HG02798 (cell line): ENCODE measurements around the gene GPD1.

ENCODE experiments used
- ATAC-seq: cut with Tn5 transposase; IDR thresholded peaks from one replicate; pipeline ENCODE4 v1.9.1; 2021; ENCODE audit warnings: mild to moderate bottlenecking; ENCODE audit not compliant: unreplicated experiment, poor library complexity

Gene GPD1

GRCh38 chr12:50103767-50104321 lies at the start of gene GPD1:
Gene GPD1, plus strand, starts transcription at chr12:50104008. Its CDS starts 43 bp downstream, at chr12:50104051.
- no peak for ATAC-seq

DNA sequence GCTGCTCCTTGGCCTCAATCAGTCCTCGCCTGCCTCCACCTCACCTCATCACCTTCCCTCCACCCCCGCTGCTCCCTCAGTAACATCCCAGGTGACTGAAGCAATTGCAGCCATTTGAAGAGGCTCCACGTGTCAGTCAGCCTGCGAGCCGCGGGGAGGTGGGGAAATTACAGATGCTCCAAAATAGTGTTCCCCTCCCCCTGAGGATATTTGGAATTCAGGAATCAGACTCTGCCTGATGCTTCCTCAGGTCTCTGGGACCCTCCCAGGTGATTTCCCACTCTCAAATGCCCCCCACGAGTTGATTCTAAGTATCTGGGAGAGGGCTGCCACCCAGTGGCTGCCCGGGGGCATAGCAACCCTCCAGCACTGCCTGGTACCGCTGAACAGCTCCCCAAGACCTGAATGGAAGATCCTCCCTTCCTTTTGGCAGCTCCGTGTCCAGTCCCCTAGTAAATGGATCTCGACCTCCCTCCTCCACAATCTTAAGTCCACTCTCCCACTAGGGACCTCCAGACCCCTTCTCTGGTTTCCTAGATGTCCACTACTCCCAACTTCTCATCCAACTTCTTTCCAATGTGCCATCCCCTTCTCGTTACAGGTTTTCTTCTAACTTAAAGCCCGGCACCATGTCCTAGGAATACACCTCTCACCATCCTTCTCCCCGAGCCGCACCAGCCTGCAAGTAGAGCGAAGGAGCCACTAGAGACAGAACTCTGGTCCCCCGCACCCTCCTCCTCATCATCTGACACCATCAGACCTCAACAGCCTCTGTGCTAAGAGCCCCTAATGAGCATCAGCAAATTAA lies 47.8 kb upstream of the GPD1 start:
- peak; percentile 52 for ATAC-seq

DNA sequence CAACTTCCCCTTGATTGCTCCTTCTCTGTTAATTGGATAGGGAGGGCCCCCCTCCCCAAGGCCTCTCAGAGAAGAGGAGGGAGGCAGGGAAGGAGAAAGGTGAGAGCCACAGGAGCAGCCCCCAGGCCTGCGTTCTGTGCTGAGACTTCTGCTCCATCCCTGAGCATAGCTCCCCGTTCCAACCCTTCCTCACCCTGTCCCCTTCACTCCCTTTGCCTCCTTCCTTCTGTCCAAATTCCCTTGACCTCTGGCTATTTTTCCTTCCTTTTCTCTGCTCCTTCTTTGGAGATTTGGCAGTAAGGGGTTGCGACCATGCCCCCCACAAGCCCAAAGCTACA lies 47.2 kb upstream of the GPD1 start:
- no peak for ATAC-seq

- ATAC-seq, result peak; percentile 32
These were observed 46.6 kb upstream of the GPD1 start, which contains the start of gene ASIC1 for GRCh38 chr12:50057000-50057841. Gene ASIC1, plus strand, starts transcription at chr12:50057596. Its CDS starts 1,171 bp downstream, at chr12:50058767.

- ATAC-seq, result no peak
These were observed 45.7 kb upstream of the GPD1 start for GRCh38 chr12:50057896-50058670.

DNA sequence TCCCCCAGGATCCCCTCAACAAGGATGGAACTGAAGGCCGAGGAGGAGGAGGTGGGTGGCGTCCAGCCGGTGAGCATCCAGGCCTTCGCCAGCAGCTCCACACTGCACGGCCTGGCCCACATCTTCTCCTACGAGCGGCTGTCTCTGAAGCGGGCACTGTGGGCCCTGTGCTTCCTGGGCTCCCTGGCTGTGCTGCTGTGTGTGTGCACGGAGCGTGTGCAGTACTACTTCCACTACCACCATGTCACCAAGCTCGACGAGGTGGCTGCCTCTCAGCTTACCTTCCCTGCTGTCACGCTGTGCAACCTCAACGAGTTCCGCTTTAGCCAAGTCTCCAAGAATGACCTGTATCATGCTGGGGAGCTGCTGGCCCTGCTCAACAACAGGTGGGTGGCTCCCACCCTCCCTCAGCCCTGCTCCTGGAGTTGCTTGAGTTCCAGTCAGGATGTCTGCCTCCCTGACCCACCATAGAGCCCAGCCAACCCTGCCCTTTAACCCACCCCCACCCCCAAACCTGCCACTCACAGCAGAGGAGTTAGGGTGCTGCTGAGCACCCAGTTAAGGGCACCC lies 45.0 kb upstream of the GPD1 start:
- no peak for ATAC-seq

GRCh38 chr12:50059440-50060119 lies 44.2 kb upstream of the GPD1 start:
- no peak for ATAC-seq

DNA sequence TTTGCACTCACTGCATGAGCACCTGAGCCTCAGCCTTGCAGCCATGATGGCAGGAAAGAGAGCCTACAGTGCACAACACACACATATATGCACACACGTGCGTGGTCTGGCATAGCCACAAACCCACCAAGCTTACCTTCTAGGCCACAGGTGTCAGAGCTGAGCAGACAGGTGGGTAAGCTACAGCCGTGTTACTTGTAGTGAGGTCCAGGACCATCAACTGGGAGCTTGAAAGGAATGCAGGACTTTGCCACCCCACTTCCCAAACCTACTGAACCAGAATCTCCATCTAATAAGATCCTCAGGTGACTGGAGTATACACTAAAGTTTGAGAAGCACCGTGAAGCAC lies 43.7 kb upstream of the GPD1 start:
- no peak for ATAC-seq

DNA sequence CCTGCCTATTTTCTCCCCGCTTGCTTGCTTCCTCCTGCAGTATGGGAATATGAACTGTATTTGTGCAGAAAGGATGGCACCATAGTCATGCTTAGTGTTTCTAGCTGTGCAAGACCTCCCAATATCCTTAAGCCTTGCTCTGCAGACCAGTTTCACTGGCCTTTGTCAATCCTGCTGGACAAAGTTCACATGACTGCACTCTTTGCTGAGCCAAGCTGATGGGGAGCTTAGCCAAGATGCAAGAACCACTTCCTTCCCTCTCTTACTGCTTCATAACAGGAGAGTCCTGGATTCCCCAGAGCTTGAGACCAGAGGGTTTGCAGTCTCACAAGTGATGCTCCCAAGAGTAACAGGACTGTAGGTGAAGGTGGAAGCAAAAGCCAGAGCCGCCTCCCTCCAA lies 42.6 kb upstream of the GPD1 start:
- no peak for ATAC-seq

DNA sequence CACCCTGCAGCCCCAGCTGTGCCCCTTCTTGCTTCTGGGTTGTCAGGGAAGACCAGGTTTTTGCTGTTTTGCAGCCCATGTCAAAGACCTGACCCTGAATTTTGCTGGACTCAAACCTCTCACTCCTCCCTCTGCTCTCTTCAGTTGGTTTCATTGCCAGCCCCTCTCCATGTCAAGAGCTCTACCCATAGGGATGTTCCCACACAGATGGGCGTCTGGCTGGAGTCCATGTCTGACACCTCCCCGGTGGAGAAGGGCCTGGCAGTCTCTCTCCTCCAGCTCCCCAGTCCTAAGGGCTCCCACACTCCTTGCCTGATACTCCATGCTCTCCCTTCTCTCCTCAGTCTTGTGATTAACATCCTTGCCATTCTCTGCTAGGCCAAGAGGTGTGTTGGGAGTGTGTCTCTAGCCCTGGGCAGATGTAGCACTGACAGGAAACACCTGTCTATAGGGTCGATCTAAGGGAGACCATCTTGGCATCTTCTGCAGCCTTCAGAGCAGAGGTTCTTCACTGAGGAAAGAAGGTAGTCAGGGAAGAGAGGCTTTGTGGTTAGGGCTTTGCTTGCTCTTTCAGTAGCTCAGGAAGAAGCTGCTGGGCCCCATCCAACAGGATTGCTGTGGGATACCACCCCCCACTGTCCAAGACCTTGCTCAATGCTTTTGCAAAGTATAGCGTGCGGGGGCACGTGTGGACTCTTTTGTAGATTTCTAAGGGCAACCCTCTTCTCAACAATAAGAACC lies 41.7 kb upstream of the GPD1 start:
- ATAC-seq, result no peak

DNA sequence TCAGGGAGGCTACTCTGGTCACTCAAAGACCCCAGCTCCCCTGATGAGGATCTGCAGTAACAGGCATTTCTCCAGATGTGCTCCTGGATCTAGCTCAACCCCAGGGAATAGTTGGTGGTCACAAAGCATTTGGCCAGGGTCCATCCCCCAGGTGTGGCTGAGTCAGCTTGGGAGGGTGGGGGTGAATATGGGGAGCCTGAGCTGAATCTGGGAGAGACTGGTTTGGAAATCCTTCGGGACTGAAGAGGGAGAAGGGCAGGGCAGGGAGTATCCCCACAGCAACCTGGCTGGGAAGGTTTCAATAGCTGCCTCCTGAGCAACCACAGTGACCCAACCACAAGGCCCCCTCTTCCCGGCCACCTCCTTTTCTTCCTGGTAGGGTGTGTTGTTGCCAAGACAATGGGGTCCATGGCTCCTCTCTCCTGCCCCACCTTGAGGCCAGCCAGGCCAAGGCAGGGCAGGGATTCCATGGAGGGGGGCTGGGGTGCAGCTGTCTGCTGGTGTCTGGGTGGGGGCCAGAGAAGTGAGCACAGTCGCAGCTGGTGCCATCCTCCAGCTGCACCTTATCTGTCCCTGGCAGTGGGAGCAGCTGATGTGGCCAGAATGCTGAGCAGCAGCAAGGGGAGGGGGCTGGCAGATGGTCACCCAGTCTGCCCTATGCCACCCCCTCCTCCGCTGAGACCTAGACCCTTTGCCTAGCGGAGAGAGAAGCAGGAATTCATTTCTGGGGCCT lies 40.9 kb upstream of the GPD1 start:
- ATAC-seq, result no peak

GRCh38 chr12:50065726-50066310 lies 38.0 kb upstream of the GPD1 start:
- ATAC-seq, result no peak

- no peak for ATAC-seq
These were observed 37.4 kb upstream of the GPD1 start for GRCh38 chr12:50066402-50066801.

GRCh38 chr12:50069069-50069468 lies 34.7 kb upstream of the GPD1 start:
- no peak for ATAC-seq

DNA sequence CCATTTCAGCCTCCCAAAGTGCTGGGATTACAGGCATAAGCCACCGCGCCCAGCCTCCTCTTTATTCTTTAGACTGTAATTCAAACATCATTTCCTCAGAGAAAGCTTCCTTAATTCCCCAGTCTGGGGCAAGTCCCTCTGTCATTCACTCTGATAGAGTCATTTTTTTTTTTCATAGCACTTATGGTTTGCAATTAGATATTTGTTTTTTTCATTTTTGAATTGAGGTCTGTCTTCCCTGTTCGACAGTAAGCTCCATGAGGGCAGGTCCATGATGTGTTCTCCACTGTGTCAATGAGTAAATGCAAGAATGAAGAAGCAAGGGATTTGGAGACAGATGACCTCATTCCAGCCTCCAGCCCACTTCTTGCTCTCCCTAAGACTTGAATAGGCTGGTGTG lies 34.3 kb upstream of the GPD1 start:
- no peak for ATAC-seq

GRCh38 chr12:50070314-50071060 lies 33.3 kb upstream of the GPD1 start:
- peak; percentile 44 for ATAC-seq

DNA sequence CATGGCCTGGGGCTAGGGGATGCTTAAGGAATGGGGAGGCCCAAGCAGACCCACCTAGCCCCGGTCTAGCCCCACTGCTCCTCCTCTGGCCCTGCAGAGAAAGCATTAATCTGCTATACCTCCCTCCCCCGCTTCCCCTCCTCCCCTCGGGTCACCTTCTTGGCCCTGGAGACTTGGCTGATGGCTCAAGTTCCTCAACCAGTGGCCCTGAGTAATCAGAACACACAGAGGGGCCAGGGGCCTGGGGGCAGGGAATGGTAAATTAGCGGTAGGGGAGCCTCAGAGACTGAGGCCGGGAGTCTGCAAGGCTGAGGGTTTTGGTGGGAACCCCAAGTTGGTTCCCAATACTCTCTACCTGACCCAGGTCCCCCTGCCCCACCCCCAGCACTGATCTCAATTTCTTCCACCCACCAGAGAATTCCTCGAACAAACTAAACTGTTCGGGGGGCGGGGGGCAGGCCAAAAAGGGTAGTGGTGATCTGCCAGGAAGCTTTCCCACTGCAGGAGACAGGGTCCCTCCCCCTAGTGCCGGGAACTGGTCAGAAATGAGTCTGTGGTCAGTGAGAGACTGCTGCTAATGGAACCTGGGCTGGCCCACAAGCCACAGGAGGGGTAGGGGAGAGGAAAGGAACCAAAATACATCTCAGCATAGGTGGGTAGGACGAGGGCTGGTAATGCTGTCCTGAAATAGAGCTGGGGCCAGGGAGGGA lies 31.5 kb upstream of the GPD1 start:
- no peak for ATAC-seq
